HFFc6 (cell line): ENCODE results near the gene CD63. TPM values are rescaled to one million over a fixed set of nuclear protein-coding genes. Genes with fewer than 3 reads are reported as not detected.
A peak's percentile ranks its signal among the peaks of the same experiment; 100 is the strongest.

Experiments
- DNase-seq: peaks from one replicate; pipeline ENCODE4 v3.0.0-alpha.2; 2018
- H3K27ac Mint-ChIP-seq: 2 replicates; pipeline ENCODE4 v1.8.0; 2020; ENCODE audit warnings: mild to moderate bottlenecking, mixed read lengths
- H3K27me3 Mint-ChIP-seq: 2 replicates; pipeline ENCODE4 v1.8.0; 2021; ENCODE audit warnings: mild to moderate bottlenecking, moderate library complexity, mixed read lengths; ENCODE audit not compliant: insufficient read depth
- H3K36me3 Mint-ChIP-seq: 2 replicates; pipeline ENCODE4 v1.8.0; 2021; ENCODE audit warnings: low read depth, mixed read lengths
- H3K4me1 Mint-ChIP-seq: 2 replicates; pipeline ENCODE4 v1.8.0; 2020; ENCODE audit warnings: low read depth, mixed read lengths
- H3K4me3 Mint-ChIP-seq: 2 replicates; pipeline ENCODE4 v1.8.0; 2020; ENCODE audit warnings: mild to moderate bottlenecking, moderate library complexity, mixed read lengths
- H3K9me3 Mint-ChIP-seq: 2 replicates; pipeline ENCODE4 v1.8.0; 2020; ENCODE audit warnings: mild to moderate bottlenecking, mixed read lengths
- total RNA-seq, 6 experiments: library from RNA; stranded (reverse); fragmentation: NEBNext Ultra II Directional; extraction: Animal tissue kit (Norgen Biotek cat#: 25700); gene quantifications; 2 replicates in 1 of 6; 3 replicates in 5 of 6; pipeline ENCODE4 v1.2.3, GENCODE V29; 2021
- TF ChIP-seq, protein P1 (sequence below): fragments of 200-600 bp; sonication (generic); IDR thresholded peaks from 2 replicates; pipeline ENCODE4 v1.5.0; 2021; ENCODE audit warnings: antibody characterized with exemption, mild to moderate bottlenecking

CD63 gene
- total RNA-seq, 6 experiments from 2014 or later, result 1,860 to 2,483 (median 2,072) TPM

DNA sequence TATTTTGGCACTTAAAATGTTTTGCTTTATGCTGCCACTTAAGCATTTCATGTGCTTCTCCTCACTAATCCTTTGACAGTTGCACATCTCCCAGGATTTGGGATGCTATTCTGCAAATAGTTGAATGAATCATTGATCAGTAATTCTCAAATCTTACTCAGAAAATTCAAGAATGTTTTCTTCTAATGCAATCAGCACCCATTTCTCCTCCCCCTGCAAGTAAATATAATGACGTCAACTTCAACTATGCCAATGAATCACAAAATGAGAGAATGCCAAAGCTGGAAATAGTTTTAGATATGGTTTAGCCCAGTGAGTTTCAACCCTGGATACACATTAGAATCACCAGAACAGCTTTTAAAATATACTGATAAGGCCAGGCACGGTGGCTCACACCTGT lies 15.1 kb downstream of the CD63 start:
- H3K4me1 Mint-ChIP-seq, result peaks cover 70% of the 10 kb centered on the region
- H3K9me3 Mint-ChIP-seq, result no peaks in the 10 kb centered on the region
- H3K27ac Mint-ChIP-seq, result peak overlapping the region; percentile 80
- H3K27me3 Mint-ChIP-seq, result peaks cover 18% of the 10 kb centered on the region
- peak; percentile 83 for DNase-seq
- H3K36me3 Mint-ChIP-seq, result no peaks in the 10 kb centered on the region
- TF ChIP-seq, protein P1, sequence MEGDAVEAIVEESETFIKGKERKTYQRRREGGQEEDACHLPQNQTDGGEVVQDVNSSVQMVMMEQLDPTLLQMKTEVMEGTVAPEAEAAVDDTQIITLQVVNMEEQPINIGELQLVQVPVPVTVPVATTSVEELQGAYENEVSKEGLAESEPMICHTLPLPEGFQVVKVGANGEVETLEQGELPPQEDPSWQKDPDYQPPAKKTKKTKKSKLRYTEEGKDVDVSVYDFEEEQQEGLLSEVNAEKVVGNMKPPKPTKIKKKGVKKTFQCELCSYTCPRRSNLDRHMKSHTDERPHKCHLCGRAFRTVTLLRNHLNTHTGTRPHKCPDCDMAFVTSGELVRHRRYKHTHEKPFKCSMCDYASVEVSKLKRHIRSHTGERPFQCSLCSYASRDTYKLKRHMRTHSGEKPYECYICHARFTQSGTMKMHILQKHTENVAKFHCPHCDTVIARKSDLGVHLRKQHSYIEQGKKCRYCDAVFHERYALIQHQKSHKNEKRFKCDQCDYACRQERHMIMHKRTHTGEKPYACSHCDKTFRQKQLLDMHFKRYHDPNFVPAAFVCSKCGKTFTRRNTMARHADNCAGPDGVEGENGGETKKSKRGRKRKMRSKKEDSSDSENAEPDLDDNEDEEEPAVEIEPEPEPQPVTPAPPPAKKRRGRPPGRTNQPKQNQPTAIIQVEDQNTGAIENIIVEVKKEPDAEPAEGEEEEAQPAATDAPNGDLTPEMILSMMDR, result no peak
- H3K4me3 Mint-ChIP-seq, result peak overlapping the region; percentile 62

DNA sequence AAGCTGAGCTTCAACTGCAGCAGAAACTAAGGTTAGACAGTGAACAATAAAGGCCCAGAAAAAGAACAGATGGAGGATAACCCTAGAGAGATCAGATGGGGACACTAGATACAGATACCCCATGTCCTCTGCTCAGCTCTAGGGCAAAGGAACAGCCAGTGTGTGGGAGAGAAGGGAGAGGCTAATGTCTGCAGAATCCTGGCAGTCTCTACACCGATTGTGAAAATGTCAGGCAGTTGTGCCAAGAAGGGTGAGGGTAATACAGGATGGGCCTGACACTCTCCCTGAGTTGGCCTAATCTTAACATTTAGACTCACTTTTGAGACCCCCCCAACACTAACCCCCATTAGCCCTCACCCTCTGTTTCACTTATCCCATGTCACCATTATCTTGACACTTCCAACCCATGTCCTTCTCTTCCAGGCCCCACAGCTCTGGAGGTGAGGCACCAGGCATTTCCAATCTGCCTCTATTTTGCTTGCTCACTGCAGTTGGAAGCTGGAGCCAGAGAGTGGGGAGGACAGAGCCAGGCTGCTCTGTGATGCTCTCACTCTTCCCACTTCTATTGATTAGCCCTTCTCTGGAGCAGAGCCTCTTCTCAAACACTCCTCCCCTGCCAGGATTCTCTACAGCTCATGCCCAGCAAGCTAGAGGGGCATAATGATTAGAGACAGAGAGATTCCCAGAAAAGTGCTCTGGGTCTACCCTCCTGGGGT lies 16.0 kb downstream of the CD63 start:
- DNase-seq, result no peak
- TF ChIP-seq, protein P1, result no peak
- Mint-ChIP-seq H3K9me3 (no peaks in the 10 kb centered on the region), H3K27ac (peak overlapping the region; percentile 80; the same call in 1 of the 2 replicates), H3K36me3 (no peaks in the 10 kb centered on the region), H3K4me1 (peaks cover 69% of the 10 kb centered on the region), H3K27me3 (peaks cover 21% of the 10 kb centered on the region), H3K4me3 (no peak overlapping the region)

DNA sequence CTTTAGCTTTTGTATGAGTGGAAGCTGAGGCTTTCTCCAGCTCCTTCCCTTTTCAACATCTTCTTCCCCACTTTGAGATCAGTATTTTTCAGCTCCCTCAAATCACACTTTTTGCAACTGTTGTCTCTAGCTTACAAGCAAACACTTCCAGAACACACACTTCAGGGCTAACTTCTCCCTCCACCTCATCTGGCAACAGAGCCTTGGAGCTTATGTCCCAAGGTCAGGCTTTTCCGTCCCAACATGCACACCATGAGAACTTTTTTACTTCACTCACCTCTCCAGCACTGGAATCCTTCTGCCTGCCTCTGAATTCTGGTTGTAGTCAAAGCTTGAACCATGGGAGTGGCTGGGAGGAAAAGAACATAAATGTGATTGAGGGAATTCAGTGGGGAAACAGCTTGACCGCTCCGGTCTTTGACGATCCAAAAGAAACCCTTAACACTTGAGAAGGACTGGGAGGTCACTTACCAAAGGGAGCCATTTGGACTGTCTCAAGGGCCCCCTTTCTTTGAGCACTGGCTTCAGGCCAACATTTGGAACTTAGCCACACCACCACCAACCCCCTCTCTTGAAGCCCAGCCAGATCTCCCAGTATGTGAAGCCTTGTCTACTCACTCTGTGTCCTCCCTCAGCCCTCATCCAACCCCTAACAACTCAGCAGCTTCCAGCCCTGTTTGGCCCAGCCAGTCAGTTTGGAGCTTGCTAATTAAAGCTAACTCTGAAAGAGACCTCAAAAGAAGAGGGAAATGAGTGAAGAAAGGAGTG lies 16.8 kb downstream of the CD63 start:
- Mint-ChIP-seq H3K4me3 (no peak overlapping the region), H3K36me3 (no peaks in the 10 kb centered on the region), H3K9me3 (no peaks in the 10 kb centered on the region), H3K27ac (no peak overlapping the region; the same call in 1 of the 2 replicates), H3K27me3 (peaks cover 22% of the 10 kb centered on the region), H3K4me1 (peaks cover 65% of the 10 kb centered on the region)
- DNase-seq, result no peak
- TF ChIP-seq, protein P1, result no peak

- H3K4me1 Mint-ChIP-seq, result peaks cover 49% of the 10 kb centered on the region
- H3K9me3 Mint-ChIP-seq, result no peaks in the 10 kb centered on the region
- TF ChIP-seq, protein P1, result no peak
- H3K4me3 Mint-ChIP-seq, result peak overlapping the region; percentile 86
- H3K36me3 Mint-ChIP-seq, result no peaks in the 10 kb centered on the region
- no peak overlapping the region for H3K27ac Mint-ChIP-seq
- DNase-seq, result no peak
- H3K27me3 Mint-ChIP-seq, result peaks cover 19% of the 10 kb centered on the region
Measured at GRCh38 chr12:55708695-55709233, 20.0 kb downstream of the CD63 start.

GRCh38 chr12:55707841-55708694 lies 20.7 kb downstream of the CD63 start, which contains the start of gene ITGA7:
Gene ITGA7 (minus strand): TSS chr12:55707904. CDS start chr12:55707682, 222 bp downstream.
- Mint-ChIP-seq H3K4me3 (peak within 1 kb of the TSS; percentile 86), H3K9me3 (no peaks in the 10 kb centered on the region), H3K4me1 (peaks cover 42% of the 10 kb centered on the region), H3K27me3 (peaks cover 19% of the 10 kb centered on the region), H3K36me3 (no peaks in the 10 kb centered on the region), H3K27ac (no peak within 1 kb of the TSS)
- TF ChIP-seq, protein P1, result no peak
- no peak for DNase-seq
